ENCODE measurements around the gene CXADR.

- TF ChIP-seq, protein P1, sequence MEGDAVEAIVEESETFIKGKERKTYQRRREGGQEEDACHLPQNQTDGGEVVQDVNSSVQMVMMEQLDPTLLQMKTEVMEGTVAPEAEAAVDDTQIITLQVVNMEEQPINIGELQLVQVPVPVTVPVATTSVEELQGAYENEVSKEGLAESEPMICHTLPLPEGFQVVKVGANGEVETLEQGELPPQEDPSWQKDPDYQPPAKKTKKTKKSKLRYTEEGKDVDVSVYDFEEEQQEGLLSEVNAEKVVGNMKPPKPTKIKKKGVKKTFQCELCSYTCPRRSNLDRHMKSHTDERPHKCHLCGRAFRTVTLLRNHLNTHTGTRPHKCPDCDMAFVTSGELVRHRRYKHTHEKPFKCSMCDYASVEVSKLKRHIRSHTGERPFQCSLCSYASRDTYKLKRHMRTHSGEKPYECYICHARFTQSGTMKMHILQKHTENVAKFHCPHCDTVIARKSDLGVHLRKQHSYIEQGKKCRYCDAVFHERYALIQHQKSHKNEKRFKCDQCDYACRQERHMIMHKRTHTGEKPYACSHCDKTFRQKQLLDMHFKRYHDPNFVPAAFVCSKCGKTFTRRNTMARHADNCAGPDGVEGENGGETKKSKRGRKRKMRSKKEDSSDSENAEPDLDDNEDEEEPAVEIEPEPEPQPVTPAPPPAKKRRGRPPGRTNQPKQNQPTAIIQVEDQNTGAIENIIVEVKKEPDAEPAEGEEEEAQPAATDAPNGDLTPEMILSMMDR (conservative IDR thresholded peaks at IDR 0.05; ENCODE audit: low read length) = no peak
- no peak for TF ChIP-seq EZH2phosphoT487 (IDR thresholded peaks at IDR 0.05; ENCODE audit: borderline replicate concordance)
These were observed 19.4 kb downstream of the CXADR start for GRCh38 chr21:17532292-17532691.
